ENCODE results near the gene SLC9A9. TPM values are rescaled to one million over a fixed set of nuclear protein-coding genes. Genes with fewer than 3 reads are reported as not detected.

Gene SLC9A9
- total RNA-seq, 1 experiment from 2014 or later, result 1.4 TPM

- intact Hi-C loops (cut with micrococcal nuclease; ENCODE audit: unreplicated experiment), result no loop called here
- no peaks in the 10 kb centered on the region for H3K4me1 ChIP-seq (ENCODE audit: insufficient read depth, low read length, poor library complexity, severe bottlenecking)
- no peaks in the 10 kb centered on the region for H3K27me3 ChIP-seq (replicated peaks; ENCODE audit: insufficient read depth, low read depth, low read length, poor library complexity)
- no peak overlapping the region for H3K27ac ChIP-seq (ENCODE audit: low read depth, low read length, poor library complexity, severe bottlenecking)
- no peaks in the 10 kb centered on the region for H3K9me3 ChIP-seq (ENCODE audit: low read depth, low read length, poor library complexity, severe bottlenecking)
- H3K4me3 ChIP-seq (ENCODE audit: low read depth, low read length, poor library complexity, severe bottlenecking), result no peak overlapping the region
- H3K36me3 ChIP-seq (ENCODE audit: insufficient read depth, low read length, poor library complexity, severe bottlenecking), result no peaks in the 10 kb centered on the region
- TF ChIP-seq EZH2 (IDR thresholded peaks at IDR 0.05; ENCODE audit: borderline replicate concordance, low read depth, low read length, poor library complexity, severe bottlenecking) (no peak), CTCF (conservative IDR thresholded peaks at IDR 0.05; ENCODE audit: low read depth, low read length) (no peak)
- CTCF ChIA-PET, result no interaction called here
- POLR2A ChIA-PET (ENCODE audit: low non-redundant PET), result no interaction called here
- no peak for DNase-seq (ENCODE audit: low spot score)
- BruUV-seq (replicated peaks), result no TSS peak
Observed at GRCh38 chr3:143529018-143529478, 319.2 kb downstream of the SLC9A9 start.

DNA sequence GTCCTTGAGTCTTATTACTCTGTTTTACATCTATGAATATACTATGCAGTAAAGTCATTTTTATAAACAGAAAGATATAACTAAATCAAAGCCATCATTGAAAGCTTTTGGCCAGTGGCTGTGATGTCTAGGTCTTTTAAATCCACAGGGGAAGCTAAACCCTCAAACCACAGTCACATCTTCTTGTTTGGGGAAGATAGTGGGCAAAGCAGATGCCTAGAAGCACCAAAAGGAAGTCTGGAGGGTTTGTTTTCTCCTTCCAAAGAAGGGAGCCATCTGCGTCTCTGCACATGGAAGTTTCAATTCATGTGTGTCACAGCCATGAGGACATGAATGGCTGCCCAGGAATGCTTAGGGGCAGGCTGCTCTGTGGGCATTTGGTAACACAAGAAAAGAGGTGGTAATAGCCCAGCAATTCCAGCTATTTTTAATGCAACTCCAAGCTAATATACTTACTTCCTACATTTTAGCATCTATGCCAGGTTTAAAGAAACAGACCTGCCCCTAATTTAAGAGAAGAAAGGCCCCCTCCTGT lies 322.2 kb downstream of the SLC9A9 start:
- Histone ChIP-seq H3K36me3 (ENCODE audit: insufficient read depth, low read length, poor library complexity, severe bottlenecking) (no peaks in the 10 kb centered on the region), H3K27me3 (replicated peaks; ENCODE audit: insufficient read depth, low read depth, low read length, poor library complexity) (no peaks in the 10 kb centered on the region), H3K9me3 (ENCODE audit: low read depth, low read length, poor library complexity, severe bottlenecking) (no peaks in the 10 kb centered on the region), H3K27ac (ENCODE audit: low read depth, low read length, poor library complexity, severe bottlenecking) (no peak overlapping the region), H3K4me3 (ENCODE audit: low read depth, low read length, poor library complexity, severe bottlenecking) (no peak overlapping the region), H3K4me1 (ENCODE audit: insufficient read depth, low read length, poor library complexity, severe bottlenecking) (no peaks in the 10 kb centered on the region)
- intact Hi-C loops (cut with micrococcal nuclease; ENCODE audit: unreplicated experiment), result no loop called here
- no TSS peak for BruUV-seq (replicated peaks)
- TF ChIP-seq EZH2 (IDR thresholded peaks at IDR 0.05; ENCODE audit: borderline replicate concordance, low read depth, low read length, poor library complexity, severe bottlenecking), result no peak
- TF ChIP-seq CTCF (conservative IDR thresholded peaks at IDR 0.05; ENCODE audit: low read depth, low read length), result no peak
- POLR2A ChIA-PET (ENCODE audit: low non-redundant PET), result no interaction called here
- no peak for DNase-seq (ENCODE audit: low spot score)
- CTCF ChIA-PET, result no interaction called here

GRCh38 chr3:143525408-143525807 lies 322.9 kb downstream of the SLC9A9 start:
- no peaks in the 10 kb centered on the region for H3K4me1 ChIP-seq (ENCODE audit: insufficient read depth, low read length, poor library complexity, severe bottlenecking)
- POLR2A ChIA-PET (ENCODE audit: low non-redundant PET), result no interaction called here
- H3K27ac ChIP-seq (ENCODE audit: low read depth, low read length, poor library complexity, severe bottlenecking), result no peak overlapping the region
- no peak for DNase-seq (ENCODE audit: low spot score)
- no peaks in the 10 kb centered on the region for H3K27me3 ChIP-seq (replicated peaks; ENCODE audit: insufficient read depth, low read depth, low read length, poor library complexity)
- no peak overlapping the region for H3K4me3 ChIP-seq (ENCODE audit: low read depth, low read length, poor library complexity, severe bottlenecking)
- intact Hi-C loops (cut with micrococcal nuclease; ENCODE audit: unreplicated experiment), result no loop called here
- BruUV-seq (replicated peaks), result no TSS peak
- H3K9me3 ChIP-seq (ENCODE audit: low read depth, low read length, poor library complexity, severe bottlenecking), result no peaks in the 10 kb centered on the region
- TF ChIP-seq EZH2 (IDR thresholded peaks at IDR 0.05; ENCODE audit: borderline replicate concordance, low read depth, low read length, poor library complexity, severe bottlenecking), result no peak
- TF ChIP-seq CTCF (conservative IDR thresholded peaks at IDR 0.05; ENCODE audit: low read depth, low read length), result no peak
- CTCF ChIA-PET, result no interaction called here
- no peaks in the 10 kb centered on the region for H3K36me3 ChIP-seq (ENCODE audit: insufficient read depth, low read length, poor library complexity, severe bottlenecking)
